HepG2 (cell line): ENCODE measurements around the gene GAS2L2.

Experiments used
- CAMTA2 ChIP-seq: sonication (generic); formaldehyde crosslinking; IDR thresholded peaks from 2 replicates; pipeline ENCODE4 v1.4.0; 2020; ENCODE audit warnings: mild to moderate bottlenecking, missing genetic modification reagents, borderline replicate concordance
- CCAR2 ChIP-seq: fragments of 200-400 bp; formaldehyde crosslinking; optimal IDR thresholded peaks from 2 replicates; pipeline ENCODE3; 2018; ENCODE audit warnings: low read depth, mild to moderate bottlenecking, low read length, moderate library complexity
- CTCF ChIP-seq: sonication (generic); formaldehyde crosslinking; IDR thresholded peaks from 2 replicates; pipeline ENCODE4 v1.5.0; 2020; ENCODE audit warnings: mild to moderate bottlenecking, missing genetic modification reagents, moderate library complexity
- DNMT3B ChIP-seq: conservative IDR thresholded peaks from 2 replicates; pipeline ENCODE4 v1.6.1; 2016; ENCODE audit warnings: missing biosample characterization, control low read depth
- JARID2 ChIP-seq: sonication (generic); formaldehyde crosslinking; IDR thresholded peaks from 2 replicates; pipeline ENCODE4 v1.8.1; 2023; ENCODE audit warnings: missing genetic modification reagents, inconsistent platforms; ENCODE audit not compliant: insufficient replicate concordance
- MXD1 ChIP-seq: sonication (generic); formaldehyde crosslinking; IDR thresholded peaks from 2 replicates; pipeline ENCODE4 v1.4.0; 2020; ENCODE audit warnings: mild to moderate bottlenecking, missing genetic modification reagents
- U2AF1 ChIP-seq: fragments of 200-400 bp; formaldehyde crosslinking; optimal IDR thresholded peaks from 2 replicates; pipeline ENCODE3; 2017; ENCODE audit warnings: mild to moderate bottlenecking, low read depth, low read length
- ZNF841 ChIP-seq: sonication (generic); formaldehyde crosslinking; IDR thresholded peaks from 2 replicates; pipeline ENCODE4 v1.8.1; 2023; ENCODE audit warnings: missing genetic modification reagents, borderline replicate concordance

- TF ChIP-seq U2AF1 (no peak), CAMTA2 (CRISPR knock-in tag) (no peak), CCAR2 (no peak), CTCF (no peak), ZNF841 (CRISPR knock-in tag) (no peak), JARID2 (CRISPR knock-in tag) (no peak), MXD1 (CRISPR knock-in tag) (no peak), DNMT3B (no peak)
These were observed 9.3 kb downstream of the GAS2L2 start for GRCh38 chr17:35743626-35744328.
